IgD-negative memory B cell (primary cell): ENCODE results near the gene TACO1. TPM values are rescaled to one million over a fixed set of nuclear protein-coding genes. Genes with fewer than 3 reads are reported as not detected.

Experiments
- H3K27ac Mint-ChIP-seq, 3 donors: one replicate each; pipeline ENCODE4 v1.8.0; 2020 to 2022; ENCODE audit warnings: mild to moderate bottlenecking in 3 of 3, mixed read lengths in 3 of 3, moderate library complexity in 1 of 3
- H3K27me3 Mint-ChIP-seq: one replicate; pipeline ENCODE4 v1.8.0; 2021; ENCODE audit warnings: mixed read lengths
- H3K36me3 Mint-ChIP-seq: one replicate; pipeline ENCODE4 v1.8.0; 2020; ENCODE audit warnings: mild to moderate bottlenecking, mixed read lengths
- H3K4me1 Mint-ChIP-seq, 3 donors: one replicate each; pipeline ENCODE4 v1.8.0; 2020 to 2022; ENCODE audit warnings: mixed read lengths in 3 of 3, mild to moderate bottlenecking in 1 of 3
- H3K4me3 Mint-ChIP-seq, 4 donors: one replicate each; pipeline ENCODE4 v1.8.0; 2020 to 2022; ENCODE audit warnings: mild to moderate bottlenecking in 4 of 4, mixed read lengths in 4 of 4, moderate library complexity in 3 of 4
- H3K9me3 Mint-ChIP-seq, 3 donors: one replicate each; pipeline ENCODE4 v1.8.0; 2020 to 2021; ENCODE audit warnings: mixed read lengths in 3 of 3, mild to moderate bottlenecking in 1 of 3
- polyA plus RNA-seq: library from polyadenylated mRNA; unstranded; fragments of 300-500 nt; fragmentation: Illumina TruSeq; gene quantifications from one replicate; pipeline ENCODE4 v1.2.3, GENCODE V29; 2021

TACO1 gene
- polyA plus RNA-seq, 1 donor from 2014 or later = 19.5 TPM

DNA sequence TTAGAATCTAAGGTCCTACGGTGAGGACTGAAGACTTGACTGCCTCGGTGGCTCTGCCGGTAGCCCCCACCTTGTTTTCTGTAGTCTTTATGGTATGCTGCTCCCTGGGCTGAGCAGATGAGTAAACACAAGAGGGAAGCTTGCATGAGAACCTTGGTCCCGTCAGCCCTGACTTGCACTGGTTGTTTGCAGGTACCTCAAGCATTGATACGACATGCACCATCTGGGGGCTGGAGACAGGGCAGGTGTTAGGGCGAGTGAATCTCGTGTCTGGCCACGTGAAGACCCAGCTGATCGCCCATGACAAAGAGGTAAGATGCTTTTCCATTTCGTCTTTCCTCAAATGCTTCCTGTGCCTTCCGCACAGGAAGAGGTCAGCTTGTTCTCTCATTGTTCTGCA is 21.1 kb upstream of the TACO1 start:
- peaks cover 2 to 11% (median 8%) of the 10 kb centered on the region in 3 donors for H3K4me1 Mint-ChIP-seq
- H3K36me3 Mint-ChIP-seq = peaks cover under 1% of the 10 kb centered on the region
- no peaks in the 10 kb centered on the region for H3K27me3 Mint-ChIP-seq
- no peaks in the 10 kb centered on the region for H3K9me3 Mint-ChIP-seq
- H3K4me3 Mint-ChIP-seq = no peak overlapping the region
- no peak overlapping the region for H3K27ac Mint-ChIP-seq

DNA sequence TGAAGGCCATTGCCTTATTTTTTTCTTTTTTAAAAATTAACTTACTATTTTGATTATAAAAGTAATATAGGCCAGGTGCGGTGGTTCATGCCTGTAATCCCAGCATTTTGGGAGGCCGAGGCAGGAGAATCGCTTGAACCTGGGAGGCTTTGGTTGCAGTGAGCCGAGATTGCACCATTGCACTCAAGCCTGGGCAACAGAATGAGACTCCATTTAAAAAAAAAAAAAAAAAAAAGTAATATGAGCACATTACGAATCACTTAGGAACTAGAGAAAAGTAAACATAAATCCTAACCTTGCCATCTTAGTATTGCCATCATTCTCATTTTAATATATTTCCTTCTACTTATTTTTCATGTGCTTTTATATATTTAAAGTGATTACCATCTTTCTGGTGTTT is 12.9 kb upstream of the TACO1 start:
- H3K27ac Mint-ChIP-seq = no peak overlapping the region
- no peaks in the 10 kb centered on the region for H3K9me3 Mint-ChIP-seq
- no peaks in the 10 kb centered on the region for H3K4me1 Mint-ChIP-seq
- H3K36me3 Mint-ChIP-seq = peaks cover 6% of the 10 kb centered on the region
- H3K4me3 Mint-ChIP-seq = no peak overlapping the region
- H3K27me3 Mint-ChIP-seq = no peaks in the 10 kb centered on the region

DNA sequence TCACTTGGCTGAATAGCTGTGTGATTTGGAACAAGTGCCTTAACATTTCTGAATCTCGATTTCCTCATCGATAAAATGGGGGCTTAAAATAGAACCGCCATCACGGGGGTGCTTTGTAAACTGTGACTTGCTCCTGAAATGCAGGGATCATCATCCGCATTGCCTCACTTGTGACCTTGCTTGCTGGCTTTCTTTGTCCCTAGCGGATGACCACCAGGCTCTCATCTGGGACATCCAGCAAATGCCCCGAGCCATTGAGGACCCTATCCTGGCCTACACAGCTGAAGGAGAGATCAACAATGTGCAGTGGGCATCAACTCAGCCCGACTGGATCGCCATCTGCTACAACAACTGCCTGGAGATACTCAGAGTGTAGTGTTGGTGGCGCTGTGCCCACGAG is 11.9 kb upstream of the TACO1 start:
- Mint-ChIP-seq H3K4me3 (no peak overlapping the region), H3K27me3 (no peaks in the 10 kb centered on the region), H3K4me1 (peaks cover 0 to 2% (median 0%) of the 10 kb centered on the region in 3 donors), H3K36me3 (peaks cover 6% of the 10 kb centered on the region), H3K27ac (no peak overlapping the region), H3K9me3 (no peaks in the 10 kb centered on the region)

DNA sequence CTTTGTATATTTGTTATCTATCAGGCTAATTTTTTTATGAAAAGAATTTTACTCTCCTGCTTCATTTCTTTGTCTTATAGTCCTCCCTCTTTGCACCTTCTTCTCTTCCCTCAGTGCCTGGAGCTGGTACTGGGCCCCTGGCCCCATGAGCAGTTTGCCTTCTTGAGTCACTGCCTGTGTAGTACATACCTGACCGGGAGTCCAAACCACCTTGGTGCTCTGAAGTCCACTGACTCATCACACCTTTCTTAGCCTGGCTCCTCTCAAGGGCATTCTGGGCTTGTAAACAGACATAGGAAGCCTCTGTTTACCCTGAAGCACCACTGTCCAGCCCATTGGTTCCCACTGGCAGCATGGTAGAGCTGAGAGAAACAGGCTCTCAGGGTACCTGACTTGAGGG is 11.0 kb upstream of the TACO1 start:
- peaks cover 5% of the 10 kb centered on the region for H3K36me3 Mint-ChIP-seq
- no peak overlapping the region for H3K27ac Mint-ChIP-seq
- H3K27me3 Mint-ChIP-seq = no peaks in the 10 kb centered on the region
- H3K4me1 Mint-ChIP-seq = peaks cover 0 to 2% (median 0%) of the 10 kb centered on the region in 3 donors
- no peaks in the 10 kb centered on the region for H3K9me3 Mint-ChIP-seq
- H3K4me3 Mint-ChIP-seq = no peak overlapping the region

DNA sequence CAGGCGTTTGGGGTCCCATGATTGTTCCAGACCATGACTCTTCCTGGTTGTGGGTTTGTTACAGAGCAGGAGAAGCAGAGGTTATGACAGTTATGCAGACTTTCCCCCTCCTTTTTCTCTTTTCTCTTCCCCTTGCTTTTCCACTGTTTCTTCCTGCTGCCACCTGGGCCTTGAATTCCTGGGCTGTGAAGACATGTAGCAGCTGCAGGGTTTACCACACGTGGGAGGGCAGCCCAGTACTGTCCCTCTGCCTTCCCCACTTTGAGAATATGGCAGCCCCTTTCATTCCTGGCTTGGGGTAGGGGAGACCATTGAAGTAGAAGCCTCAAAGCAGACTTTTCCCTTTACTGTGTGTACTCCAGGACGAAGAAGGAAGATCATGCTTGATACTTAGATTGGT is 7.9 kb upstream of the TACO1 start:
- Mint-ChIP-seq H3K36me3 (peaks cover 2% of the 10 kb centered on the region), H3K4me3 (no peak overlapping the region), H3K4me1 (peaks cover 0 to 8% (median 2%) of the 10 kb centered on the region in 3 donors), H3K9me3 (no peaks in the 10 kb centered on the region), H3K27ac (peak overlapping the region in 1 of 3 donors; percentile 73), H3K27me3 (no peaks in the 10 kb centered on the region)

DNA sequence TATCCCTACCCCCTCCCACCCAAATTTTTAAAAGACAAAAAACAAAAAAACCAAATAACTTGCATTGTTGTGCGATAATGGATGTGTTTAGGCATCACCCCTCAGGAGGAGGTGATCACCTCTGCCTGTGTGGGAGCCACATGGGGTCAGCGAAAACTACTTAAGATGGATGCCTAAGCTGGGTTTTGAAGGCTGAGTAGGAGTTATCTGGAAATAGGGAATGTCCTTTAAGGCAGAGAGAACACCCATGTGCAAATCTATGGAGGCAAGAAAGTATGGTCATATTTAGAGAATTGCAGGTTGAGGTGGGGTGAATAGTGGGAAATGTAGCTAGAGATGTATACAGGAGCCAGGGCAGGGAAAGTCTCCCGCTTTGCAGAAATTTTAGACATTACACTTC is 5.6 kb upstream of the TACO1 start:
- no peak overlapping the region for H3K4me3 Mint-ChIP-seq
- H3K9me3 Mint-ChIP-seq = no peaks in the 10 kb centered on the region
- H3K27ac Mint-ChIP-seq = no peak overlapping the region

DNA sequence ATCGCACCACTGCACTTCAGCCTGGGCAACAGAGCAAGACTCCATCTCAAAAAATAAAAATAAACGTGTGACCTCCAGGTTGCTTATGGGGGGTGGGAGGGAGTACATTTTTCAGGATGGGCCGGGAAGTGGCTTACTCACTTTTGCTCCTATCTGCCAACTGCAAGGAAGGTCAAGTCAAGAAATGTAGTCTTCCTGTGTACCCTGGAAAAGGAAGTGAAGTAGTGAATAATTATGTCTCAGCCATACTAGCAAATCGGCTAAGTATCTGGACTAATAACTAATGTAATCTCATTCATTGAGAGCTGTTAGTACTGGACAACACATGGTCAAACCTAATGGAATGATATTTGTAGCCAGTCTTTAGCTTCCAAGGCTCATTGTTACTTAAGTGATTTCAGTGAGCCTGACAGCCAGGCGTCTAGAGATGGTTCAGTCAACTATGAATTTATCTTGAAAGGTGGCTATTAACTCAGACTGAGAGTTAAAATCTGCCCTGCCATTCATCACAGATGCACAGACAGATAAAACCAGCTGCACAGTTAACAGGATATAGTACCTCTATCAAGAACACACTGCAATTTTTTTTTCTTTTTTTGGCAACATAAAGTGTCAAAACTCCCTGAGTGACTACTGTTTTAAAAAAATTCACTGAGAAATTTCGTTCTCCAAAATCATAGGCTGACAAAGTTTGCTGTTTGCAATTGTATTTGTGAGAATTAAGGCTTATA is 3.7 kb upstream of the TACO1 start:
- Mint-ChIP-seq H3K36me3 (no peaks in the 10 kb centered on the region), H3K9me3 (no peaks in the 10 kb centered on the region), H3K27me3 (no peaks in the 10 kb centered on the region), H3K4me3 (peak overlapping the region in 1 of 4 donors; percentile 61), H3K27ac (no peak overlapping the region), H3K4me1 (peaks cover 10 to 21% (median 11%) of the 10 kb centered on the region in 3 donors)

More for the DNA sequence above, 5.6 kb upstream of the TACO1 start:
- Mint-ChIP-seq H3K27me3 (no peaks in the 10 kb centered on the region), H3K36me3 (peaks cover 2% of the 10 kb centered on the region), H3K4me1 (peaks cover 2 to 10% (median 2%) of the 10 kb centered on the region in 3 donors)

DNA sequence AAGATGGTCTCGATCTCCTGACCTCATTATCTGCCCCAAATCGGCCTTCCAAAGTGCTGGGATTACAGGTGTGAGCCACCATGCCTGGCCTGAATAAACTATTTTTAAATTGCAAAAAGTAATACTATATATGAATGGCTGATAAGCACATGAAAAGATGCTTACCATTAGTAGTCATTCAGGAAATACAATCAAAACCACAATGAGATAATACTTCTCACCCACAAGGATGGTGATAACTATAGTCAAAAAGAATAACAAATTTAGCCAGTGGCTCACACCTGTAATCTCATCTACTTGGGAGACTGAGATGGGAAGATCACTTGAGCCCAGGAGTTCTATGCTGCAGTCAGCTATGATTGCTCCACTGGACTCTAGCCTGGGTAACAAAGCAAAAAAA is 2.4 kb upstream of the TACO1 start:
- no peaks in the 10 kb centered on the region for H3K36me3 Mint-ChIP-seq
- H3K27me3 Mint-ChIP-seq = no peaks in the 10 kb centered on the region
- H3K9me3 Mint-ChIP-seq = no peaks in the 10 kb centered on the region
- H3K27ac Mint-ChIP-seq = no peak overlapping the region
- peak overlapping the region in 2 of 4 donors; percentile 17 to 77 for H3K4me3 Mint-ChIP-seq
- peaks cover 10 to 21% (median 11%) of the 10 kb centered on the region in 3 donors for H3K4me1 Mint-ChIP-seq

DNA sequence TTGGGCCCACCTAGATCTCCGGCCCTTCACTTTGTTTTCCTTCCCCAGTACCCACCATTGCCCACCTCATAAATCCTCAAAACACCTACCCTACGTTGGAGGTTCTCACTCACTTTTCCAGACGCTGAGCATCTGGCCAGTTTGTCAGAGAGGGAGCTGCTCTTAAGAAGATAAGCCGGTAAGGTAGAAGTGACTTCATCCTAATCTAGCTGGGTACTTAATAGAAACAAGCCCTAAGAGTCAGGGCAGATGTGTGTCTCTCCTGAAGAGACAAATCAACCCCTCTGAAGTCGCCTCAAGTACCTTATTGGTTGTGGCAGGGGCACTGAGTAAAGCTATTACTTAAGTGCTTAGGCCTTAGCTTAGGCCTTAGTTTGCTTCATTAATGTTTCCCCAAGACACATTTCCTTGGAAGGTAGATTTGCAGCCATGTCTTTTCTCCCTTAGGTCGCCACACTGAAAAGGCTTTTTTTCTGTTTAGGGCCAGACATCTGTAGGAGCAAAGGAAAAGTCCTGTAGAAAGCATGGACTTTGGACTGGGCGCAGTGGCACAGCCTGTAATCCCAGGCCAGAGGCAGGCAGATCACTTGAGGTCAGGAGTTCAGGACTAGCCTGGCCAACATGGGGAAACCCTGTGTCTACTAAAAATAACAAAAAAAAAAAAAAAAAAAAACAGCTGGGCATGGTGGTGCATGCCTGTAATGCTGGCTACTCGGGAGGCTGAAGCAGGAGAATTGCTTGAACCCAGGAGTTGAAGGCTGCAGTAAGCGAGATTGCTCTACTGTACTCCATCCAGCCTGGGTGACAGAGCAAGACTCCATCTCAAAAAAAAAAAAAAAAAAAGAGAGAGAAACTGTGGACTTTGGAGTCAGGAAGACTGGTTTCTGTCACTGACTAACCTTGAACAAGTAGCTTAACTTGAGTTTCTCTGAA is 1.0 kb downstream of the TACO1 start:
- peaks cover 8 to 17% (median 11%) of the 10 kb centered on the region in 3 donors for H3K4me1 Mint-ChIP-seq
- peak overlapping the region; percentile 64 to 93 (median 84) for H3K27ac Mint-ChIP-seq
- peak overlapping the region; percentile 91 to 94 (median 93) for H3K4me3 Mint-ChIP-seq
- no peaks in the 10 kb centered on the region for H3K9me3 Mint-ChIP-seq
- H3K27me3 Mint-ChIP-seq = no peaks in the 10 kb centered on the region
- no peaks in the 10 kb centered on the region for H3K36me3 Mint-ChIP-seq

DNA sequence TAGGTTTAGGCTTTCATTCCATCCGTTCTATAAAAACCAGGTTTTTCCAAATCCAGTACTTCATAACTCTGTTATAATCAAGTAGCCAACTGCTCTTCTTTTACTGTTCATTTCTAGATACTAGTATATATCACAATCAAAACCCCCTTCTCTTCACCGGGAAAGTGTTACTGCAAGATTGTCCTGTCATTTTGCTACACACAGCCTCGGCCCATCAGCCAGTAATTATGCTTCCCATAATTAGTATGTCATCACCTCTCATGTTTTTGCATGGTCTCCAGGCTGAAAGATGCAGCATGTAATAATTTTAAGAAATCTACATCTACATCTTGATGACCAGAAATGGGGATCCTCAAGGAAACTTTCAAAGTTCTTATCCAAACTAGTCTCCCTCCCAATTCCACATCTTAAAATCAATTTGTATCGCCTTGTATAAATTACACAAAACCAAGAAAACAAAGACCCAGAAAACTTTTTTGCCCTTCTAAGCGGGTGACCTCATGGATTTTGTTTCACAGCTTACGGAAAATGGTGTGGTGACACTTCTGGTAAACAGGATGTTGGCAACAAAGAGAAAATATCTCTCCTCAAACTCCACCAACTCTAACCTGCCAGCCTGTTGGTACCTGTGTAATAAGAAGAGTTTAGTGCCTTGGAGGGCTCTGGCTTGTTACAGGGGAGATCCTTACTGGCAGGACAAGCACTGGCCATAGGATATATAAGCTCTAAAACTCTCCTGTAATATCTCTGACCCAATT is 9.3 kb downstream of the TACO1 start:
- H3K27ac Mint-ChIP-seq = no peak overlapping the region
- no peaks in the 10 kb centered on the region for H3K27me3 Mint-ChIP-seq
- H3K9me3 Mint-ChIP-seq = no peaks in the 10 kb centered on the region
- H3K4me3 Mint-ChIP-seq = no peak overlapping the region
- H3K4me1 Mint-ChIP-seq = peaks cover 0 to 8% (median 6%) of the 10 kb centered on the region in 3 donors
- peaks cover 6% of the 10 kb centered on the region for H3K36me3 Mint-ChIP-seq

DNA sequence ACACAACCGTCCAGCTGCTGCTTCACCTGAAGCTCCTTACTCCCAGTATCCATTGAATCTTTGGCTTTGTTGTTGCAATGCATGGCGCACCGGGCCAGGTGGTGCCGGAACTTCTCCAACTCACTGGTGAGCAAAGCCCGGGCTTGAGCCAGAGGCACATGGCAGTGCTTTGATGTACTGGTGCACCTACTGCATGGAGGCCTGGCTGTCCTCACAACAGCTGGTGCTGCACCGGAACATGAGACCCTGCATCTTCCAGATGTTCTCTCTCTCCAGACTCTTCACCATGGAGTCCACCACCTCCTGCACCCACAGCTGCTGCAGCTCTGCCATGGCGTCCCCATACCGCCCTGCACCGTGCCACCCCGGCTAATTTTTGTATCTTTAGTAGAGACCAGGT is 10.2 kb downstream of the TACO1 start:
- Mint-ChIP-seq H3K27me3 (no peaks in the 10 kb centered on the region), H3K4me1 (peaks cover 0 to 8% (median 6%) of the 10 kb centered on the region in 3 donors), H3K27ac (no peak overlapping the region), H3K36me3 (peaks cover 6% of the 10 kb centered on the region), H3K9me3 (no peaks in the 10 kb centered on the region), H3K4me3 (no peak overlapping the region)

DNA sequence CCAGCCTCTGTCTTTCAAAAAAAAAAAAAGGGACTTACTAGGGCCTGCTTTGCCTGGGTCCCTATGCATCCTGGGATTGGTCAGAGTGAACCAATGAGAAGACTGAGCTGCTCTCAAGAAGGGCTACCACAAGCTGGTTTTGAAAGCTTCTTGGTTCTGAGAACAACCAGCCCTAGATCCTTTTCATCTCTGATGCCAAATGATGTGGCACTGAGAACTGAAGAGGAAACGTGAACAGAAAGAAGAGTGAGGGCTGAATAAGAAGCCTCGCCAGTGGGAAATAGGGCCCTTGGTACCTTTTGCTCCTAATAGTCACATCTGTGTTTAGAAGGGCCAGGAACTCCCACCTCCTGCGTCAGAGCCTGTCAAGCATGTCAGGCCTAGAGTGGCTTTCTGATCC is 10.7 kb downstream of the TACO1 start:
- H3K27ac Mint-ChIP-seq = no peak overlapping the region
- H3K4me1 Mint-ChIP-seq = peaks cover 0 to 8% (median 6%) of the 10 kb centered on the region in 3 donors
- H3K27me3 Mint-ChIP-seq = no peaks in the 10 kb centered on the region
- no peaks in the 10 kb centered on the region for H3K9me3 Mint-ChIP-seq
- H3K36me3 Mint-ChIP-seq = peaks cover 6% of the 10 kb centered on the region
- no peak overlapping the region for H3K4me3 Mint-ChIP-seq

DNA sequence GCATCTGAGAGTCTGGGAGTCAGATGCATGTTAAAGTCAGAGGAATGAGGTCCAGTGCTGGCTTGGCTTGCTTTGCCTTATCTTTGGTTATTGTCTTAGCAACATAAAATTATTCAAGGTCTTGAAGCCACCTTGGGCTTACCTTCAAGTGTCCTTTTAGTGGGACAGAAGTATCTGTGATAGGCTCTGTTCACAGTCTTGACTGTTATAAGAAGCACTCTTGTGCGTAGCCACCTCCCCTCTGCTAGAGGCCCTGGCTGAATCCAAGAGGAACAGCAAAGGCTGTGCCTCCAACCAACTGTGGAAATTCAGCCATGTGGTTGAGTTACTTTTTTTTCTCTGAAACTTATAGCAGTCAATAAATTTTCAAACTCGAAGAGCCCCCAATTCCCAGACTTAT is 13.0 kb downstream of the TACO1 start:
- H3K27me3 Mint-ChIP-seq = no peaks in the 10 kb centered on the region
- H3K4me3 Mint-ChIP-seq = no peak overlapping the region
- H3K4me1 Mint-ChIP-seq = peaks cover 0 to 8% (median 6%) of the 10 kb centered on the region in 3 donors
- H3K36me3 Mint-ChIP-seq = peaks cover 6% of the 10 kb centered on the region
- no peak overlapping the region for H3K27ac Mint-ChIP-seq
- H3K9me3 Mint-ChIP-seq = no peaks in the 10 kb centered on the region

DNA sequence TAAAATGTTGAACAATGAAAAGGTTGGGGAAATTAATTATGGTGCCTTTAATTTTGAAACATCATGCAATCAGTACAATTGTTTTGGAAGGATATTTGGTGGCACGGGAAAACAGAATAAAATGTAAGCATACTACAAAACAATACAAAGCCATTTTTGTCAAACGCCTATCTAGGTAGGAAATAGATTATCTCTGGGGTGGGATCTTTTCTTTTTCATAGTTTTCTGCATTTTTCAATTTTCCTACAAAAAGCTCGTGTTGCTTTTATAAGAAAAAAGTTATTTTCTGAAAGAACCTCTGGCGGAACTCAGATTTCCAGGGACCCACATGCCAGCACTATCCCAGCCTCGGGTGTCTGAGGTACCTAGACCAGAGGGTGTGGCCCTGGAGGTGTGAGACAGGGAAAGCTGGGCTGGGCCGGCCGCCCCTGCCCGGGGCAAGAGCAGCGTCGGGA is 20.6 kb downstream of the TACO1 start:
- Mint-ChIP-seq H3K4me3 (peak overlapping the region; percentile 93 to 98 (median 96)), H3K4me1 (peaks cover 16 to 33% (median 23%) of the 10 kb centered on the region in 3 donors), H3K9me3 (no peaks in the 10 kb centered on the region)

More for the DNA sequence above, 20.6 kb downstream of the TACO1 start:
- Mint-ChIP-seq H3K36me3 (no peaks in the 10 kb centered on the region), H3K27ac (peak overlapping the region; percentile 52 to 96 (median 86)), H3K27me3 (no peaks in the 10 kb centered on the region)
